AG10803 (cell line): ENCODE results near the gene SLC6A13.

Experiments
- DNase-seq: peaks from one replicate; pipeline ENCODE4 v3.0.0; 2010; ENCODE audit warnings: low read depth
- H3K4me3 ChIP-seq: 2 replicates; pipeline ENCODE4 v1.5.1; 2011; ENCODE audit warnings: mild to moderate bottlenecking, low read length, control low read depth
- CTCF ChIP-seq: conservative IDR thresholded peaks from 2 replicates; pipeline ENCODE4 v1.5.1; 2011; ENCODE audit warnings: mild to moderate bottlenecking, low read length, control low read depth, inconsistent platforms

Gene SLC6A13

GRCh38 chr12:254039-254438 lies 8.6 kb downstream of the SLC6A13 start:
- TF ChIP-seq CTCF, result no peak
- no peak overlapping the region for H3K4me3 ChIP-seq
- no peak for DNase-seq

GRCh38 chr12:253116-253831 lies 9.4 kb downstream of the SLC6A13 start:
- TF ChIP-seq CTCF, result no peak

GRCh38 chr12:252636-253035 lies 10.0 kb downstream of the SLC6A13 start:
- no peak for DNase-seq
- no peak for TF ChIP-seq CTCF
- H3K4me3 ChIP-seq, result no peak overlapping the region

More at GRCh38 chr12:253116-253831, 9.4 kb downstream of the SLC6A13 start:
- no peak for DNase-seq
- no peak overlapping the region for H3K4me3 ChIP-seq

- TF ChIP-seq CTCF, result no peak
- H3K4me3 ChIP-seq, result no peak overlapping the region
- no peak for DNase-seq
Observed at GRCh38 chr12:247271-247670, 15.4 kb downstream of the SLC6A13 start.

- no peak overlapping the region for H3K4me3 ChIP-seq
- no peak for DNase-seq
- no peak for TF ChIP-seq CTCF
Observed at GRCh38 chr12:243381-243780, 19.3 kb downstream of the SLC6A13 start.

- no peak for TF ChIP-seq CTCF
- no peak for DNase-seq
- no peak overlapping the region for H3K4me3 ChIP-seq
Observed at GRCh38 chr12:242496-242895, 20.1 kb downstream of the SLC6A13 start.

- DNase-seq, result no peak
- no peak for TF ChIP-seq CTCF
- H3K4me3 ChIP-seq, result no peak overlapping the region
Observed at GRCh38 chr12:241266-241665, 21.4 kb downstream of the SLC6A13 start.
